Ascending aorta (tissue), 2 donors: ENCODE measurements around the gene WIPF1. TPM values are rescaled to one million over a fixed set of nuclear protein-coding genes. Genes with fewer than 3 reads are reported as not detected.
A peak's percentile ranks its signal among the peaks of the same experiment; 100 is the strongest.

ENCODE experiments used
- DNase-seq, 2 donors: peaks; one replicate each; pipeline ENCODE4 v3.0.0-alpha.2; 2019; ENCODE audit warnings: low spot score in 2 of 2
- H3K27ac ChIP-seq, 2 donors: fragments of 200-600 bp; sonication (generic); one replicate each; pipeline ENCODE4 v1.5.1; 2016 to 2017; ENCODE audit warnings: mild to moderate bottlenecking in 1 of 2
- H3K27me3 ChIP-seq: fragments of 200-600 bp; sonication (generic); one replicate; pipeline ENCODE4 v1.5.1; 2017
- H3K36me3 ChIP-seq, 2 donors: fragments of 200-600 bp; sonication (generic); one replicate each; pipeline ENCODE4 v1.5.1; 2016
- H3K4me1 ChIP-seq, 2 donors: fragments of 200-600 bp; sonication (generic); one replicate each; pipeline ENCODE4 v1.5.1; 2016 to 2017; ENCODE audit warnings: mild to moderate bottlenecking in 1 of 2
- H3K4me3 ChIP-seq, 2 donors: fragments of 200-600 bp; sonication (generic); one replicate each; pipeline ENCODE4 v1.5.1; 2016 to 2017; ENCODE audit warnings: mild to moderate bottlenecking in 1 of 2
- H3K9me3 ChIP-seq, 2 donors: fragments of 200-600 bp; sonication (generic); one replicate each; pipeline ENCODE4 v1.5.1; 2016
- CTCF ChIP-seq, 3 experiments: fragments of 200-600 bp in 2 of 3; fragments of 450-650 bp in 1 of 3; sonication (generic) in 2 of 3; IDR thresholded peaks; one replicate each; pipeline ENCODE4 v1.5.1; 2016 to 2019; ENCODE audit warnings: antibody characterized with exemption in 3 of 3, mild to moderate bottlenecking in 1 of 3, moderate library complexity in 1 of 3
- intact Hi-C: fragments of 100-400 bp; cut with DNase I; formaldehyde crosslinking; loops from one replicate; pipeline ENCODE4 v1.15.1; 2023
- total RNA-seq: library from RNA; depleted of rRNA; stranded (reverse); fragments of >200 nt; gene quantifications from one replicate; pipeline ENCODE4 v1.1.0, GENCODE V29; 2016

WIPF1 gene
- total RNA-seq, 1 donor from 2014 or later, result 26.1 TPM

GRCh38 chr2:174636987-174637386 is 39.4 kb upstream of the WIPF1 start:
- no peaks in the 10 kb centered on the region for H3K27me3 ChIP-seq
- peaks cover 8 to 32% of the 10 kb centered on the region in 2 donors for H3K4me1 ChIP-seq
- intact Hi-C loops, result no loop called here
- no peak for DNase-seq
- H3K27ac ChIP-seq, result peak overlapping the region; percentile 0 to 51
- no peaks in the 10 kb centered on the region for H3K9me3 ChIP-seq
- H3K4me3 ChIP-seq, result no peak overlapping the region
- TF ChIP-seq CTCF (IDR thresholded peaks at IDR 0.05), result no peak
- H3K36me3 ChIP-seq, result no peaks in the 10 kb centered on the region

- intact Hi-C loops, result no loop called here
- H3K4me1 ChIP-seq, result peaks cover 8 to 43% of the 10 kb centered on the region in 2 donors
These were observed 38.3 kb upstream of the WIPF1 start for GRCh38 chr2:174635776-174636404.

GRCh38 chr2:174635015-174635593 is 37.5 kb upstream of the WIPF1 start:
- Histone ChIP-seq H3K27ac (peak overlapping the region; percentile 43 to 64), H3K4me1 (peaks cover 8 to 49% of the 10 kb centered on the region in 2 donors), H3K4me3 (no peak overlapping the region)

More at GRCh38 chr2:174635776-174636404, 38.3 kb upstream of the WIPF1 start:
- no peak for DNase-seq
- Histone ChIP-seq H3K9me3 (no peaks in the 10 kb centered on the region), H3K27me3 (no peaks in the 10 kb centered on the region), H3K27ac (peak overlapping the region in 1 of 2 donors; percentile 64), H3K36me3 (no peaks in the 10 kb centered on the region), H3K4me3 (no peak overlapping the region)
- TF ChIP-seq CTCF (IDR thresholded peaks at IDR 0.05), result no peak

GRCh38 chr2:174634130-174635014 is 36.8 kb upstream of the WIPF1 start:
- intact Hi-C loops, result no loop called here
- Histone ChIP-seq H3K27me3 (no peaks in the 10 kb centered on the region), H3K9me3 (no peaks in the 10 kb centered on the region), H3K4me1 (peaks cover 8 to 55% of the 10 kb centered on the region in 2 donors), H3K4me3 (peak overlapping the region in 1 of 2 donors; percentile 24), H3K27ac (peak overlapping the region; percentile 43 to 64), H3K36me3 (no peaks in the 10 kb centered on the region)
- DNase-seq, result no peak
- no peak for TF ChIP-seq CTCF (IDR thresholded peaks at IDR 0.05)

More at GRCh38 chr2:174635015-174635593, 37.5 kb upstream of the WIPF1 start:
- intact Hi-C loops, result no loop called here
- H3K27me3 ChIP-seq, result no peaks in the 10 kb centered on the region
- peak in 1 of 3 experiments; percentile 4 for TF ChIP-seq CTCF (IDR thresholded peaks at IDR 0.05)
- no peaks in the 10 kb centered on the region for H3K36me3 ChIP-seq
- no peak for DNase-seq
- H3K9me3 ChIP-seq, result no peaks in the 10 kb centered on the region

GRCh38 chr2:174633623-174633930 is 36.0 kb upstream of the WIPF1 start:
- H3K9me3 ChIP-seq, result no peaks in the 10 kb centered on the region
- H3K4me1 ChIP-seq, result peaks cover 8 to 63% of the 10 kb centered on the region in 2 donors
- H3K27ac ChIP-seq, result peak overlapping the region; percentile 43 to 58
- intact Hi-C loops, result no loop called here
- no peak for DNase-seq
- no peak for TF ChIP-seq CTCF (IDR thresholded peaks at IDR 0.05)
- H3K36me3 ChIP-seq, result no peaks in the 10 kb centered on the region
- H3K4me3 ChIP-seq, result peak overlapping the region; percentile 7 to 24
- no peaks in the 10 kb centered on the region for H3K27me3 ChIP-seq
